ENCODE results near the gene LRRC41.

DNA sequence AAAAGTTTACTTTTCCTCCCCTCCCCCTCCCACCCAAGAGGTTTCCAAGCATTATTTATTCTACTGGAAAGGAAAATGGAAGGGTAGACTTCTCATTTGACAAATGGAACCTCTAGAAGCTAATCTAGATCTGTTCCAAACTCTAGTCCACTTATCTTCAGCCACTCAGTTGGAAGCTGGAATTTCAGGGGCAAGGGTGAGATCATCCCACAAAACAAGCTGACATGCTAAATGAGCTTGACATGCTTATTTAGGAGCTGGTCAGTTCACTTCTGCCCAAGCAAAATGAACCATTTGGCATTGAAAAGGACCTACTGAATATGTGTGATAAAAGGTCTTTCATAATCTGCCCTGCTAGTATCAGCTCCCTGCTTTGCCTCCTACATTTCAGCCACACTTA, 5.0 kb downstream of the LRRC41 start:
- TF ChIP-seq, protein P1, sequence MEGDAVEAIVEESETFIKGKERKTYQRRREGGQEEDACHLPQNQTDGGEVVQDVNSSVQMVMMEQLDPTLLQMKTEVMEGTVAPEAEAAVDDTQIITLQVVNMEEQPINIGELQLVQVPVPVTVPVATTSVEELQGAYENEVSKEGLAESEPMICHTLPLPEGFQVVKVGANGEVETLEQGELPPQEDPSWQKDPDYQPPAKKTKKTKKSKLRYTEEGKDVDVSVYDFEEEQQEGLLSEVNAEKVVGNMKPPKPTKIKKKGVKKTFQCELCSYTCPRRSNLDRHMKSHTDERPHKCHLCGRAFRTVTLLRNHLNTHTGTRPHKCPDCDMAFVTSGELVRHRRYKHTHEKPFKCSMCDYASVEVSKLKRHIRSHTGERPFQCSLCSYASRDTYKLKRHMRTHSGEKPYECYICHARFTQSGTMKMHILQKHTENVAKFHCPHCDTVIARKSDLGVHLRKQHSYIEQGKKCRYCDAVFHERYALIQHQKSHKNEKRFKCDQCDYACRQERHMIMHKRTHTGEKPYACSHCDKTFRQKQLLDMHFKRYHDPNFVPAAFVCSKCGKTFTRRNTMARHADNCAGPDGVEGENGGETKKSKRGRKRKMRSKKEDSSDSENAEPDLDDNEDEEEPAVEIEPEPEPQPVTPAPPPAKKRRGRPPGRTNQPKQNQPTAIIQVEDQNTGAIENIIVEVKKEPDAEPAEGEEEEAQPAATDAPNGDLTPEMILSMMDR (IDR thresholded peaks at IDR 0.05; ENCODE audit: low read length), result no peak
- TF ChIP-seq EZH2 (optimal IDR thresholded peaks at IDR 0.05; ENCODE audit: low read depth, low read length), result no peak
- TF ChIP-seq EZH2phosphoT487 (IDR thresholded peaks at IDR 0.05; ENCODE audit: low read length), result no peak
